H9 (cell line): ENCODE measurements around the gene TMEM187. TPM values are rescaled to one million over a fixed set of nuclear protein-coding genes. Genes with fewer than 3 reads are reported as not detected.
A peak's percentile ranks its signal among the peaks of the same experiment; 100 is the strongest.

ENCODE experiments used
- DNase-seq: peaks from one replicate; pipeline ENCODE4 v3.0.0-alpha.2; 2017
- H2AFZ ChIP-seq: one replicate; pipeline ENCODE4 v1.6.1; 2013; ENCODE audit warnings: mild to moderate bottlenecking, low read length, control low read depth, moderate library complexity
- H2AK5ac ChIP-seq: 2 replicates; pipeline ENCODE4 v1.6.1; 2013; ENCODE audit warnings: low read length, control low read depth, mixed read lengths; ENCODE audit not compliant: insufficient read length
- H2BK120ac ChIP-seq: one replicate; pipeline ENCODE4 v1.6.1; 2013; ENCODE audit warnings: low read depth, mild to moderate bottlenecking, low read length, control low read depth, inconsistent platforms; ENCODE audit not compliant: poor library complexity, severe bottlenecking
- H2BK12ac ChIP-seq: 2 replicates; pipeline ENCODE4 v1.6.1; 2013; ENCODE audit warnings: low read length, control low read depth, mixed read lengths, low read depth; ENCODE audit not compliant: insufficient read length
- H2BK15ac ChIP-seq: 2 replicates; pipeline ENCODE4 v1.6.1; 2013; ENCODE audit warnings: low read depth, low read length, control low read depth
- H2BK20ac ChIP-seq: one replicate; pipeline ENCODE4 v1.6.1; 2013; ENCODE audit warnings: low read depth, mild to moderate bottlenecking, low read length, control low read depth, inconsistent platforms; ENCODE audit not compliant: poor library complexity, severe bottlenecking
- H2BK5ac ChIP-seq: 2 replicates; pipeline ENCODE4 v1.6.1; 2013; ENCODE audit warnings: low read length, control low read depth, mixed read lengths; ENCODE audit not compliant: insufficient read length
- H3K14ac ChIP-seq: 2 replicates; pipeline ENCODE4 v1.6.1; 2013; ENCODE audit warnings: low read length, control low read depth; ENCODE audit not compliant: insufficient read depth
- H3K18ac ChIP-seq: 2 replicates; pipeline ENCODE4 v1.6.1; 2013; ENCODE audit warnings: low read depth, mild to moderate bottlenecking, mixed read lengths, low read length, control low read depth; ENCODE audit not compliant: insufficient read length
- H3K23ac ChIP-seq: 2 replicates; pipeline ENCODE4 v1.6.1; 2013; ENCODE audit warnings: low read length, control low read depth, mixed read lengths, low read depth; ENCODE audit not compliant: insufficient read length
- H3K23me2 ChIP-seq: 2 replicates; pipeline ENCODE4 v1.6.1; 2013; ENCODE audit warnings: low read depth, mild to moderate bottlenecking, mixed read lengths, low read length, control low read depth; ENCODE audit not compliant: insufficient read length, poor library complexity, severe bottlenecking
- H3K27ac ChIP-seq: 2 replicates; pipeline ENCODE4 v1.5.1; 2013; ENCODE audit warnings: low read length, control low read depth, mixed read lengths, low read depth; ENCODE audit not compliant: insufficient read length
- H3K27me3 ChIP-seq: 2 replicates; pipeline ENCODE4 v1.6.1; 2013; ENCODE audit warnings: low read length, control low read depth, inconsistent platforms; ENCODE audit not compliant: insufficient read depth
- H3K4ac ChIP-seq: 2 replicates; pipeline ENCODE4 v1.6.1; 2013; ENCODE audit warnings: low read depth, mild to moderate bottlenecking, control low read depth, inconsistent platforms, low read length, moderate library complexity
- H3K4me1 ChIP-seq: 2 replicates; pipeline ENCODE4 v1.6.1; 2013; ENCODE audit warnings: low read length, control low read depth, inconsistent platforms; ENCODE audit not compliant: insufficient read depth
- H3K4me2 ChIP-seq: 2 replicates; pipeline ENCODE4 v1.6.1; 2013; ENCODE audit warnings: low read length, control low read depth, mixed read lengths; ENCODE audit not compliant: insufficient read length, insufficient read depth
- H3K56ac ChIP-seq: 2 replicates; pipeline ENCODE4 v1.6.1; 2013; ENCODE audit warnings: low read depth, mild to moderate bottlenecking, mixed read lengths, low read length, control low read depth; ENCODE audit not compliant: insufficient read length
- H3K79me1 ChIP-seq: 2 replicates; pipeline ENCODE4 v1.6.1; 2013; ENCODE audit warnings: low read depth, mild to moderate bottlenecking, moderate library complexity, low read length, control low read depth, inconsistent platforms; ENCODE audit not compliant: insufficient read depth, poor library complexity, severe bottlenecking
- H3K79me2 ChIP-seq: 2 replicates; pipeline ENCODE4 v1.6.1; 2013; ENCODE audit warnings: low read length, control low read depth, inconsistent platforms; ENCODE audit not compliant: insufficient read depth
- H3K9ac ChIP-seq: 2 replicates; pipeline ENCODE4 v1.6.1; 2013; ENCODE audit warnings: low read length, control low read depth, mixed read lengths; ENCODE audit not compliant: insufficient read length; ENCODE audit errors: extremely low read depth
- H3K9me3 ChIP-seq: one replicate; pipeline ENCODE4 v1.6.1; 2013; ENCODE audit warnings: low read depth, low read length, inconsistent platforms; ENCODE audit not compliant: control insufficient read depth
- H3T11ph ChIP-seq: one replicate; pipeline ENCODE4 v1.6.1; 2013; ENCODE audit warnings: mild to moderate bottlenecking, low read length, control low read depth, inconsistent platforms
- H4K20me1 ChIP-seq: one replicate; pipeline ENCODE4 v1.6.1; 2013; ENCODE audit not compliant: control insufficient read depth, insufficient read length, insufficient read depth
- H4K5ac ChIP-seq: 2 replicates; pipeline ENCODE4 v1.6.1; 2013; ENCODE audit warnings: low read depth, mild to moderate bottlenecking, mixed read lengths, low read length, control low read depth; ENCODE audit not compliant: insufficient read length
- H4K8ac ChIP-seq: replicated peaks from 2 replicates; pipeline ENCODE4 v1.6.1; 2013; ENCODE audit warnings: low read length, control low read depth, mixed read lengths, low read depth; ENCODE audit not compliant: insufficient read length
- H4K91ac ChIP-seq: 2 replicates; pipeline ENCODE4 v1.6.1; 2013; ENCODE audit warnings: low read depth, mild to moderate bottlenecking, moderate library complexity, mixed read lengths, low read length, control low read depth; ENCODE audit not compliant: insufficient read length
- H3K27ac Mint-ChIP-seq, 3 experiments: 2 replicates in 2 of 3; 3 replicates in 1 of 3; pipeline ENCODE4 v1.8.0; 2020 to 2021; ENCODE audit warnings: mixed read lengths in 3 of 3, mild to moderate bottlenecking in 1 of 3, moderate library complexity in 1 of 3
- H3K27me3 Mint-ChIP-seq: 2 replicates; pipeline ENCODE4 v1.8.0; 2021; ENCODE audit warnings: low read depth, mild to moderate bottlenecking, moderate library complexity, mixed read lengths
- H3K36me3 Mint-ChIP-seq, 3 experiments: 2 replicates in 2 of 3; 3 replicates in 1 of 3; pipeline ENCODE4 v1.8.0; 2020 to 2021; ENCODE audit warnings: low read depth in 3 of 3, mixed read lengths in 3 of 3; ENCODE audit not compliant: insufficient read depth in 1 of 3
- H3K4me1 Mint-ChIP-seq, 2 experiments: 2 replicates each; pipeline ENCODE4 v1.8.0; 2020; ENCODE audit warnings: mixed read lengths in 2 of 2
- H3K4me3 Mint-ChIP-seq, 2 experiments: 2 replicates in 1 of 2; 3 replicates in 1 of 2; pipeline ENCODE4 v1.8.0; 2020 to 2021; ENCODE audit warnings: mild to moderate bottlenecking in 2 of 2, mixed read lengths in 2 of 2, moderate library complexity in 1 of 2
- H3K9me3 Mint-ChIP-seq, 2 experiments: 2 replicates in 1 of 2; 3 replicates in 1 of 2; pipeline ENCODE4 v1.8.0; 2020; ENCODE audit warnings: mild to moderate bottlenecking in 2 of 2, mixed read lengths in 2 of 2, moderate library complexity in 1 of 2
- WGBS: extraction: QIAGEN DNeasy Blood & Tissue Kit; methylation state at CpG from one replicate; pipeline ENCODE4 v1.1.7; 2013; ENCODE audit warnings: missing lambda C conversion rate, low lambda C conversion rate, mixed read lengths; ENCODE audit not compliant: insufficient read length; ENCODE audit errors: extremely low coverage; 5-methylcytosine and 5-hydroxymethylcytosine counted together
- total RNA-seq: library from RNA; stranded (reverse); gene quantifications from 2 replicates; pipeline ENCODE4 v1.2.1, GENCODE V29; 2021
- TF ChIP-seq, protein P1 (sequence below): fragments of 200-600 bp; sonication (generic); conservative IDR thresholded peaks from 3 replicates; pipeline ENCODE4 v1.8.0; 2021; ENCODE audit warnings: antibody characterized with exemption, mild to moderate bottlenecking

Gene TMEM187
- total RNA-seq, 1 experiment from 2014 or later, result 2.7 TPM

DNA sequence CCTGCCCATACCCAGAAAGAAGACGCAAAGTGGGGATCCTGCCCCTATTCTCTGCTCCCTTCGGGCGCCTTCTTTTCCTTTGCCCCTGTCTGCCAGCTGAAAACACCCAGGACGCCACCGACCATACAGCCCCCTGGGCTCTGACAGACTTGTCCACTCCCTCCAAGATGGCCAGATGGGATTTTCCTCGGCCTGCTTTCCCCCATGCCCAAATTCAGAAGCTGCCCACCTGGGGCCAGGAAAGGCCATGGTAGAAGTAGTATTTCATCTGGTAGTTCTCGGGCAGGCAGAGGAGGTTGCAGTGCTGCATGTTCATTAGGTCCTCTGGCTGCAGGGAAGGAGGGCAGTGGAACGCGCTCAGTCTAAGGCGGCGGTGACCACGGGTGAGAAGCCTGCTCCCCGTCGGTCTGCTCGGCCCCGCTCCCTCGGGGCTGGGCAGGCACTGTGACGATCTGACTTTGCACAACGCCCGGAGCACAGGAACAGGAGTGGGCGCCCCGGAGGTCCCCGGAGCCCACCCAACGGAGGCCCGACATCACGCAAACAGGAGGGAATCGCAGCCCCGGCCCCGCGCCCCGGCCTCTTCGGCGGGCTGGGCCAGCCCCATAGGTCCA lies 38.3 kb upstream of the TMEM187 start:
- no peak overlapping the region for H3K27ac ChIP-seq
- WGBS, result no CpG with 5 or more reads among the region's 33 CpGs
- peaks cover 7% of the 10 kb centered on the region for H3K23me2 ChIP-seq

More for the DNA sequence above, 38.3 kb upstream of the TMEM187 start:
- Histone ChIP-seq H4K8ac (no peak overlapping the region), H3K4me1 (no peaks in the 10 kb centered on the region), H3K56ac (no peak overlapping the region), H3K18ac (peak overlapping the region; percentile 15), H2BK120ac (no peak overlapping the region), H3K79me1 (no peaks in the 10 kb centered on the region), H2BK20ac (no peak overlapping the region), H3K9ac (peak overlapping the region; percentile 76), H3K4ac (no peak overlapping the region), H2AFZ (no peak overlapping the region), H4K91ac (no peak overlapping the region), H3T11ph (no peak overlapping the region), H3K14ac (peak overlapping the region; percentile 69), H2BK15ac (no peak overlapping the region), H3K4me2 (peak overlapping the region; percentile 66), H2AK5ac (no peak overlapping the region), H2BK12ac (no peak overlapping the region), H3K27me3 (no peaks in the 10 kb centered on the region), H3K9me3 (peaks cover 26% of the 10 kb centered on the region), H4K20me1 (no peaks in the 10 kb centered on the region), H3K79me2 (no peaks in the 10 kb centered on the region; the same call in 1 of the 2 replicates), H2BK5ac (no peak overlapping the region), H4K5ac (no peak overlapping the region), H3K23ac (no peak overlapping the region)
- DNase-seq, result no peak
- Mint-ChIP-seq H3K4me3 (peak overlapping the region; percentile 82 to 89), H3K4me1 (peaks cover under 1 to 14% of the 10 kb centered on the region in 2 experiments; a peak in 2 of 4 replicates), H3K9me3 (peaks cover 59 to 65% of the 10 kb centered on the region in 2 experiments), H3K27ac (no peak overlapping the region; a peak in 1 of 7 replicates), H3K27me3 (no peaks in the 10 kb centered on the region), H3K36me3 (peaks cover 25 to 49% (median 27%) of the 10 kb centered on the region in 3 experiments)
- TF ChIP-seq, protein P1, sequence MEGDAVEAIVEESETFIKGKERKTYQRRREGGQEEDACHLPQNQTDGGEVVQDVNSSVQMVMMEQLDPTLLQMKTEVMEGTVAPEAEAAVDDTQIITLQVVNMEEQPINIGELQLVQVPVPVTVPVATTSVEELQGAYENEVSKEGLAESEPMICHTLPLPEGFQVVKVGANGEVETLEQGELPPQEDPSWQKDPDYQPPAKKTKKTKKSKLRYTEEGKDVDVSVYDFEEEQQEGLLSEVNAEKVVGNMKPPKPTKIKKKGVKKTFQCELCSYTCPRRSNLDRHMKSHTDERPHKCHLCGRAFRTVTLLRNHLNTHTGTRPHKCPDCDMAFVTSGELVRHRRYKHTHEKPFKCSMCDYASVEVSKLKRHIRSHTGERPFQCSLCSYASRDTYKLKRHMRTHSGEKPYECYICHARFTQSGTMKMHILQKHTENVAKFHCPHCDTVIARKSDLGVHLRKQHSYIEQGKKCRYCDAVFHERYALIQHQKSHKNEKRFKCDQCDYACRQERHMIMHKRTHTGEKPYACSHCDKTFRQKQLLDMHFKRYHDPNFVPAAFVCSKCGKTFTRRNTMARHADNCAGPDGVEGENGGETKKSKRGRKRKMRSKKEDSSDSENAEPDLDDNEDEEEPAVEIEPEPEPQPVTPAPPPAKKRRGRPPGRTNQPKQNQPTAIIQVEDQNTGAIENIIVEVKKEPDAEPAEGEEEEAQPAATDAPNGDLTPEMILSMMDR, result no peak
